HEK293 (cell line): ENCODE measurements around the gene ABCA2.

Source experiments
- GLIS1 ChIP-seq: fragments of 450-650 bp; formaldehyde crosslinking; IDR thresholded peaks from 2 replicates; pipeline ENCODE4 v1.5.1; 2016; ENCODE audit warnings: missing biosample characterization, missing genetic modification characterization
- HOXA7 ChIP-seq: sonication (generic); formaldehyde crosslinking; IDR thresholded peaks from 2 replicates; pipeline ENCODE4 v1.8.1; 2022; ENCODE audit warnings: missing genetic modification reagents, borderline replicate concordance
- HOXC10 ChIP-seq: sonication (generic); formaldehyde crosslinking; IDR thresholded peaks from 2 replicates; pipeline ENCODE4 v1.8.1; 2023; ENCODE audit warnings: mild to moderate bottlenecking, missing genetic modification reagents
- IKZF3 ChIP-seq: fragments of 450-650 bp; IDR thresholded peaks from 2 replicates; pipeline ENCODE4 v1.5.0; 2018; ENCODE audit warnings: missing biosample characterization, mild to moderate bottlenecking, missing genetic modification characterization, moderate library complexity
- OVOL3 ChIP-seq: fragments of 450-650 bp; formaldehyde crosslinking; IDR thresholded peaks from 2 replicates; pipeline ENCODE4 v1.5.1; 2016; ENCODE audit warnings: missing biosample characterization, missing genetic modification characterization
- PRDM4 ChIP-seq: fragments of 450-650 bp; formaldehyde crosslinking; IDR thresholded peaks from 2 replicates; pipeline ENCODE4 v1.5.1; 2017; ENCODE audit warnings: missing biosample characterization, missing genetic modification characterization
- ZBTB48 ChIP-seq: fragments of 450-650 bp; formaldehyde crosslinking; IDR thresholded peaks from 2 replicates; pipeline ENCODE4 v1.5.1; 2016; ENCODE audit warnings: missing biosample characterization, missing genetic modification characterization
- ZBTB49 ChIP-seq: fragments of 450-650 bp; formaldehyde crosslinking; IDR thresholded peaks from 2 replicates; pipeline ENCODE4 v1.5.1; 2016; ENCODE audit warnings: missing biosample characterization, missing genetic modification characterization, low read depth
- ZFHX2 ChIP-seq: fragments of 450-650 bp; formaldehyde crosslinking; conservative IDR thresholded peaks from 2 replicates; pipeline ENCODE4 v1.5.1; 2016; ENCODE audit warnings: missing biosample characterization, missing genetic modification characterization
- ZNF133 ChIP-seq: fragments of 450-650 bp; formaldehyde crosslinking; IDR thresholded peaks from 2 replicates; pipeline ENCODE4 v1.5.1; 2016; ENCODE audit warnings: missing biosample characterization, missing genetic modification characterization
- ZNF146 ChIP-seq: fragments of 450-650 bp; formaldehyde crosslinking; IDR thresholded peaks from 2 replicates; pipeline ENCODE4 v1.5.1; 2016; ENCODE audit warnings: missing biosample characterization, missing genetic modification characterization
- ZNF169 ChIP-seq: fragments of 450-650 bp; formaldehyde crosslinking; IDR thresholded peaks from 2 replicates; pipeline ENCODE4 v1.5.1; 2016; ENCODE audit warnings: missing biosample characterization, missing genetic modification characterization
- ZNF274 ChIP-seq, 2 experiments: fragments of 200-500 bp in 1 of 2; fragments of 450-650 bp in 1 of 2; sonication (Bioruptor generic) in 1 of 2; formaldehyde crosslinking in 1 of 2; IDR thresholded peaks; 2 replicates each; pipeline versions ENCODE4 v1.5.1 to v1.6.1; 2014 to 2016; ENCODE audit warnings: borderline replicate concordance in 1 of 2, inconsistent platforms in 1 of 2, low read length in 1 of 2, missing biosample characterization in 1 of 2, missing genetic modification characterization in 1 of 2
- ZNF302 ChIP-seq: fragments of 450-650 bp; formaldehyde crosslinking; IDR thresholded peaks from 2 replicates; pipeline ENCODE4 v1.5.1; 2016; ENCODE audit warnings: missing biosample characterization, missing genetic modification characterization, low read depth
- ZNF324 ChIP-seq: fragments of 450-650 bp; formaldehyde crosslinking; IDR thresholded peaks from 2 replicates; pipeline ENCODE4 v1.5.1; 2016; ENCODE audit warnings: missing biosample characterization, missing genetic modification characterization
- ZNF341 ChIP-seq: fragments of 450-650 bp; formaldehyde crosslinking; IDR thresholded peaks from 2 replicates; pipeline ENCODE4; 2016; ENCODE audit warnings: low read depth, missing biosample characterization, missing genetic modification characterization
- ZNF530 ChIP-seq: fragments of 450-650 bp; formaldehyde crosslinking; IDR thresholded peaks from 2 replicates; pipeline ENCODE4 v1.5.1; 2016; ENCODE audit warnings: low read depth, missing biosample characterization, missing genetic modification characterization
- ZNF558 ChIP-seq: fragments of 450-650 bp; formaldehyde crosslinking; IDR thresholded peaks from 2 replicates; pipeline ENCODE4 v1.5.1; 2016; ENCODE audit warnings: missing biosample characterization, missing genetic modification characterization
- ZNF561 ChIP-seq: fragments of 450-650 bp; IDR thresholded peaks from 2 replicates; pipeline ENCODE4 v1.5.1; 2018; ENCODE audit warnings: missing biosample characterization, missing genetic modification characterization, borderline replicate concordance
- ZNF600 ChIP-seq: fragments of 450-650 bp; formaldehyde crosslinking; IDR thresholded peaks from 2 replicates; pipeline ENCODE4 v1.5.1; 2016; ENCODE audit warnings: missing biosample characterization, missing genetic modification characterization
- ZNF654 ChIP-seq: fragments of 450-650 bp; formaldehyde crosslinking; IDR thresholded peaks from 2 replicates; pipeline ENCODE4 v1.5.1; 2016; ENCODE audit warnings: low read depth, missing biosample characterization, missing genetic modification characterization
- ZNF792 ChIP-seq: fragments of 450-650 bp; formaldehyde crosslinking; IDR thresholded peaks from 2 replicates; pipeline ENCODE4 v1.5.1; 2016; ENCODE audit warnings: missing biosample characterization, missing genetic modification characterization
- TF ChIP-seq, protein P1 (sequence below): fragments of 450-650 bp; formaldehyde crosslinking; IDR thresholded peaks from 2 replicates; pipeline ENCODE4 v1.5.1; 2017; ENCODE audit warnings: missing biosample characterization, missing genetic modification characterization
- TF ChIP-seq, protein P2 (sequence below): fragments of 450-650 bp; formaldehyde crosslinking; IDR thresholded peaks from 2 replicates; pipeline ENCODE4 v1.5.1; 2016; ENCODE audit warnings: missing biosample characterization, missing genetic modification characterization
- TF ChIP-seq, protein P3 (sequence below): fragments of 450-650 bp; formaldehyde crosslinking; IDR thresholded peaks from 2 replicates; pipeline ENCODE4 v1.5.1; 2016; ENCODE audit warnings: missing biosample characterization, missing genetic modification characterization

The ABCA2 gene

DNA sequence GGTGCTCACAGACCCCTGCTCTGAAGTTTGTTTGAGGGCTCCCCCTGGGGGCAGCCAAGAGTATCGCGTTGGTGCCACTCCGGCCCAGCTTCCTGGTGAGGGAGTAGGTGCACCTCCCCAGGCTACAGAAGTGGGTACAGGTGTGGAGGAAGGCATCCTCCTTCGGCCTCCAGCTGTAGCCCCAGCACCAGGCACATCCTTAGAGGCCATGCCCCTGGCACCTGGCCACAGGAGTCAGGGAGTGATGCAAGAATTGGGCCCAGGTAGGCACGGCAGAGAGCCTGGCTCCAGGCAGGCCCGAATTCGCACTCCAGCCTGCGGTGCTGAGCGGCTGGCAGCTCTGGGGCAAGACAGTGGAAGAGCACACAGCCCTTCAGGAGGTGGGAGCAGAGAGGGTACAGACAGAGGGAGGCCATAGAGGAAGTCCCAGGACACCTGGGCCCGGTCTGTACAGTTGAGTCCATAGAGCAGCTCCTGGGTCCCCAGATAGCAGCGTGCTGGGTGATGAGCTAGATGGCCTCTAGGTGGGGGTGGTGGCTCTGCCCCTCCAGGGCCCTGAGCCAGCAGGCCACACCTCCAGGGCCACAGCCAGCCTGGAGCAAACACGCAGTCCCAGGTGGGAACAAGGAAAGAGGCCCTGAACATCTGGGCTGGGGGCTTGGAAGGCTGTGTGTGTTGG is 40.0 kb upstream of the ABCA2 start (continued):
- TF ChIP-seq HOXA7 (CRISPR knock-in tag): no peak
- TF ChIP-seq PRDM4 (tag by site-specific recombination): no peak
- 0 out of 2 replicates have a peak, but pooled peaks have one; percentile 32 for TF ChIP-seq ZNF324 (tag by site-specific recombination)
- no peak for TF ChIP-seq GLIS1
- no peak for TF ChIP-seq ZNF133
- no peak for TF ChIP-seq HOXC10 (CRISPR knock-in tag)
- TF ChIP-seq ZNF169 (tag by site-specific recombination): no peak
- peak; percentile 98 for TF ChIP-seq ZNF341
- peak; percentile 72 for TF ChIP-seq ZNF600 (tag by site-specific recombination)
- no peak for TF ChIP-seq IKZF3 (tag by site-specific recombination)
- no peak for TF ChIP-seq ZNF530
- no peak for TF ChIP-seq ZNF792 (tag by site-specific recombination)
- TF ChIP-seq ZNF654: peak; percentile 13; the same call in 1 of the 2 replicates
- TF ChIP-seq ZNF561 (tag by site-specific recombination): no peak
- TF ChIP-seq ZNF146 (tag by site-specific recombination): no peak
- TF ChIP-seq, protein P1, sequence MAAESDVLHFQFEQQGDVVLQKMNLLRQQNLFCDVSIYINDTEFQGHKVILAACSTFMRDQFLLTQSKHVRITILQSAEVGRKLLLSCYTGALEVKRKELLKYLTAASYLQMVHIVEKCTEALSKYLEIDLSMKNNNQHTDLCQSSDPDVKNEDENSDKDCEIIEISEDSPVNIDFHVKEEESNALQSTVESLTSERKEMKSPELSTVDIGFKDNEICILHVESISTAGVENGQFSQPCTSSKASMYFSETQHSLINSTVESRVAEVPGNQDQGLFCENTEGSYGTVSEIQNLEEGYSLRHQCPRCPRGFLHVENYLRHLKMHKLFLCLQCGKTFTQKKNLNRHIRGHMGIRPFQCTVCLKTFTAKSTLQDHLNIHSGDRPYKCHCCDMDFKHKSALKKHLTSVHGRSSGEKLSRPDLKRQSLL (tag by site-specific recombination): peak; percentile 63; the same call in 1 of the 2 replicates
- no peak for TF ChIP-seq ZNF274 (IDR thresholded peaks at IDR 0.05; ENCODE audit: low read length)
- TF ChIP-seq ZNF274 (tag by site-specific recombination; IDR thresholded peaks at IDR 0.05; ENCODE audit: borderline replicate concordance): no peak
- no peak for TF ChIP-seq OVOL3 (tag by site-specific recombination)
- no peak for TF ChIP-seq ZNF302 (tag by site-specific recombination)
- no peak for TF ChIP-seq ZBTB48 (tag by site-specific recombination)
- no peak for TF ChIP-seq ZNF558 (tag by site-specific recombination)
- TF ChIP-seq, protein P2, sequence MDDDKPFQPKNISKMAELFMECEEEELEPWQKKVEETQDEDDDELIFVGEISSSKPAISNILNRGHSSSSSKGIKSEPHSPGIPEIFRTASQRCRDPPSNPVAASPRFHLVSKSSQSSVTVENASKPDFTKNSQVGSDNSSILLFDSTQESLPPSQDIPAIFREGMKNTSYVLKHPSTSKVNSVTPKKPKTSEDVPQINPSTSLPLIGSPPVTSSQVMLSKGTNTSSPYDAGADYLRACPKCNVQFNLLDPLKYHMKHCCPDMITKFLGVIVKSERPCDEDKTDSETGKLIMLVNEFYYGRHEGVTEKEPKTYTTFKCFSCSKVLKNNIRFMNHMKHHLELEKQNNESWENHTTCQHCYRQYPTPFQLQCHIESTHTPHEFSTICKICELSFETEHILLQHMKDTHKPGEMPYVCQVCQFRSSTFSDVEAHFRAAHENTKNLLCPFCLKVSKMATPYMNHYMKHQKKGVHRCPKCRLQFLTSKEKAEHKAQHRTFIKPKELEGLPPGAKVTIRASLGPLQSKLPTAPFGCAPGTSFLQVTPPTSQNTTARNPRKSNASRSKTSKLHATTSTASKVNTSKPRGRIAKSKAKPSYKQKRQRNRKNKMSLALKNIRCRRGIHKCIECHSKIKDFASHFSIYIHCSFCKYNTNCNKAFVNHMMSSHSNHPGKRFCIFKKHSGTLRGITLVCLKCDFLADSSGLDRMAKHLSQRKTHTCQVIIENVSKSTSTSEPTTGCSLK (tag by site-specific recombination): no peak
- TF ChIP-seq ZBTB49: no peak
- TF ChIP-seq ZFHX2 (tag by site-specific recombination): no peak
- TF ChIP-seq, protein P3, sequence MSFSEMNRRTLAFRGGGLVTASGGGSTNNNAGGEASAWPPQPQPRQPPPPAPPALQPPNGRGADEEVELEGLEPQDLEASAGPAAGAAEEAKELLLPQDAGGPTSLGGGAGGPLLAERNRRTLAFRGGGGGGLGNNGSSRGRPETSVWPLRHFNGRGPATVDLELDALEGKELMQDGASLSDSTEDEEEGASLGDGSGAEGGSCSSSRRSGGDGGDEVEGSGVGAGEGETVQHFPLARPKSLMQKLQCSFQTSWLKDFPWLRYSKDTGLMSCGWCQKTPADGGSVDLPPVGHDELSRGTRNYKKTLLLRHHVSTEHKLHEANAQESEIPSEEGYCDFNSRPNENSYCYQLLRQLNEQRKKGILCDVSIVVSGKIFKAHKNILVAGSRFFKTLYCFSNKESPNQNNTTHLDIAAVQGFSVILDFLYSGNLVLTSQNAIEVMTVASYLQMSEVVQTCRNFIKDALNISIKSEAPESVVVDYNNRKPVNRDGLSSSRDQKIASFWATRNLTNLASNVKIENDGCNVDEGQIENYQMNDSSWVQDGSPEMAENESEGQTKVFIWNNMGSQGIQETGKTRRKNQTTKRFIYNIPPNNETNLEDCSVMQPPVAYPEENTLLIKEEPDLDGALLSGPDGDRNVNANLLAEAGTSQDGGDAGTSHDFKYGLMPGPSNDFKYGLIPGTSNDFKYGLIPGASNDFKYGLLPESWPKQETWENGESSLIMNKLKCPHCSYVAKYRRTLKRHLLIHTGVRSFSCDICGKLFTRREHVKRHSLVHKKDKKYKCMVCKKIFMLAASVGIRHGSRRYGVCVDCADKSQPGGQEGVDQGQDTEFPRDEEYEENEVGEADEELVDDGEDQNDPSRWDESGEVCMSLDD (tag by site-specific recombination): no peak; the same call in 1 of the 2 replicates
